ENCODE measurements around the gene CHN1.

The CHN1 gene

GRCh38 chr2:174844295-174844708 is 160.9 kb downstream of the CHN1 start:
- TF ChIP-seq, protein P1, sequence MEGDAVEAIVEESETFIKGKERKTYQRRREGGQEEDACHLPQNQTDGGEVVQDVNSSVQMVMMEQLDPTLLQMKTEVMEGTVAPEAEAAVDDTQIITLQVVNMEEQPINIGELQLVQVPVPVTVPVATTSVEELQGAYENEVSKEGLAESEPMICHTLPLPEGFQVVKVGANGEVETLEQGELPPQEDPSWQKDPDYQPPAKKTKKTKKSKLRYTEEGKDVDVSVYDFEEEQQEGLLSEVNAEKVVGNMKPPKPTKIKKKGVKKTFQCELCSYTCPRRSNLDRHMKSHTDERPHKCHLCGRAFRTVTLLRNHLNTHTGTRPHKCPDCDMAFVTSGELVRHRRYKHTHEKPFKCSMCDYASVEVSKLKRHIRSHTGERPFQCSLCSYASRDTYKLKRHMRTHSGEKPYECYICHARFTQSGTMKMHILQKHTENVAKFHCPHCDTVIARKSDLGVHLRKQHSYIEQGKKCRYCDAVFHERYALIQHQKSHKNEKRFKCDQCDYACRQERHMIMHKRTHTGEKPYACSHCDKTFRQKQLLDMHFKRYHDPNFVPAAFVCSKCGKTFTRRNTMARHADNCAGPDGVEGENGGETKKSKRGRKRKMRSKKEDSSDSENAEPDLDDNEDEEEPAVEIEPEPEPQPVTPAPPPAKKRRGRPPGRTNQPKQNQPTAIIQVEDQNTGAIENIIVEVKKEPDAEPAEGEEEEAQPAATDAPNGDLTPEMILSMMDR (IDR thresholded peaks at IDR 0.05; ENCODE audit: low read depth, low read length), result no peak
- no peaks in the 10 kb centered on the region for H3K36me3 ChIP-seq
- no peaks in the 10 kb centered on the region for H3K27me3 ChIP-seq
- no peaks in the 10 kb centered on the region for H3K4me1 ChIP-seq
- H3K4me3 ChIP-seq (ENCODE audit: low read depth, low read length), result no peak overlapping the region
- DNase-seq, result no peak
- H3K9me3 ChIP-seq, result no peaks in the 10 kb centered on the region

DNA sequence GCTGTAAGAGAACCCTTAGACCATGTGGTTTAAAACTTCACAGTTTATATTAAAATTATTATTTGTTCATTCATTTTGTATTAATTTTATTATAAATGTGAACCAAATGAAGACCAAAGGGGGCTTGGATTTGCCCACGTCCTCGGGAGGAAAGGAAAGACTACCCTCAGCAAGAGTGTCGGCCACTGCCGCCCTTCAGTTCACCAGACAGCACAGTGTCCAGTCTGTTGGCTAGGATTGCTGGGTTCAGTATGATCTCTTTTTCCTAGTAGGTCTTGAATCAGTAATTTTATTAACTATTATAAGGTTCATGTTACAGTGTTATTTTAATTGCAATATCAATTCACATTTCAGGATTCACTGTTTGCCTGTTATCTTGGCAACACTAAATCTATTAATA is 162.7 kb downstream of the CHN1 start:
- no peaks in the 10 kb centered on the region for H3K27me3 ChIP-seq
- no peak overlapping the region for H3K4me3 ChIP-seq (ENCODE audit: low read depth, low read length)
- TF ChIP-seq, protein P1 (IDR thresholded peaks at IDR 0.05; ENCODE audit: low read depth, low read length), result no peak
- H3K9me3 ChIP-seq, result no peaks in the 10 kb centered on the region
- H3K36me3 ChIP-seq, result no peaks in the 10 kb centered on the region
- no peak for DNase-seq
- H3K4me1 ChIP-seq, result no peaks in the 10 kb centered on the region

GRCh38 chr2:174841936-174842335 is 163.2 kb downstream of the CHN1 start:
- Histone ChIP-seq H3K27me3 (no peaks in the 10 kb centered on the region), H3K4me1 (peaks cover 2% of the 10 kb centered on the region), H3K9me3 (no peaks in the 10 kb centered on the region), H3K36me3 (no peaks in the 10 kb centered on the region), H3K4me3 (ENCODE audit: low read depth, low read length) (no peak overlapping the region)
- TF ChIP-seq, protein P1 (IDR thresholded peaks at IDR 0.05; ENCODE audit: low read depth, low read length), result no peak
- no peak for DNase-seq

GRCh38 chr2:174841350-174841749 is 163.8 kb downstream of the CHN1 start:
- Histone ChIP-seq H3K4me3 (ENCODE audit: low read depth, low read length) (no peak overlapping the region), H3K36me3 (no peaks in the 10 kb centered on the region), H3K27me3 (no peaks in the 10 kb centered on the region), H3K9me3 (no peaks in the 10 kb centered on the region), H3K4me1 (peaks cover 4% of the 10 kb centered on the region)
- DNase-seq, result no peak
- TF ChIP-seq, protein P1 (IDR thresholded peaks at IDR 0.05; ENCODE audit: low read depth, low read length), result no peak

DNA sequence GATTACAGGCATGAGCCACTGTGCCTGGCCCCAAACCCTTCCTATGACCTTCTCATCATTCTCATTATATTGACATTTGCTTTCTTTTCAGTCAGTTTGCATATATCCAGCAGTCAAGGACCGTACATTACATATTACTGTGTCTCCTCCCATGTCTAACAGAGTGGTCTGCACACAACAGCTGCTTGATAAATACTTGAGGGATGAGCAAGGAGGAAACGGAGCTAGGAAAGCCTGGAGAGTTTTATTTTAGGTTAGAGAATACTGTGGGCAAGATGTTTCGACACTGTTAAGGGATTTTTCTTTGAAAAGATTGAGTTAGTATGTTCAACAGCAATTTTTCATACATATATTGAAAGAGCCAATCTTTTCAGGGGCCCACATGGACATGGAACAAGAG is 164.7 kb downstream of the CHN1 start:
- H3K36me3 ChIP-seq, result no peaks in the 10 kb centered on the region
- H3K9me3 ChIP-seq, result no peaks in the 10 kb centered on the region
- no peak overlapping the region for H3K4me3 ChIP-seq (ENCODE audit: low read depth, low read length)
- DNase-seq, result no peak
- peaks cover 4% of the 10 kb centered on the region for H3K4me1 ChIP-seq
- no peaks in the 10 kb centered on the region for H3K27me3 ChIP-seq
- TF ChIP-seq, protein P1 (IDR thresholded peaks at IDR 0.05; ENCODE audit: low read depth, low read length), result no peak

DNA sequence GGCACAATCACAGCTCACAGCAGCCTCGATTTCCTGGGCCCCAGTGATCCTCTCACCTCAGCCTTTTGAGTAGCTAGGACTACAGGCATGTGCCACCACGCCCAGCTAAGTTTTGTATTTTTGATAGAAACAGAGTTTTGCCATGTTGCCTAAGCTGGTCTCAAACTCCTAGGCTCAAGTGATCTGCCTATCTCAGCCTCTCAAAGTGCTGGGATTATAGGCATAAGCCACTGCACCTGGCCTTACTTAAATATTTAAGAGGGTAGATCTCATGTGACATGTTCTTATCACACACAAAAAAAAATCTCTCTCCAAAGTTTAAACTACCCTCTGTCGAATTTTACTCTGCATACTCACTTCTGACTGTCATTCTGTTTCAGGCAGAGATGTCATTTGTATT is 165.5 kb downstream of the CHN1 start:
- TF ChIP-seq, protein P1 (IDR thresholded peaks at IDR 0.05; ENCODE audit: low read depth, low read length), result no peak
- DNase-seq, result no peak
- Histone ChIP-seq H3K9me3 (no peaks in the 10 kb centered on the region), H3K4me3 (ENCODE audit: low read depth, low read length) (no peak overlapping the region), H3K27me3 (no peaks in the 10 kb centered on the region), H3K4me1 (peaks cover 4% of the 10 kb centered on the region), H3K36me3 (no peaks in the 10 kb centered on the region)

Data from BE2C (cell line).